Neural crest cell (in vitro differentiated cells): ENCODE measurements around the gene FSTL4. TPM values are rescaled to one million over a fixed set of nuclear protein-coding genes. Genes with fewer than 3 reads are reported as not detected.

Source experiments
- DNase-seq: peaks from one replicate; pipeline ENCODE4 v3.0.0; 2021; ENCODE audit warnings: low read depth, mixed read lengths, low spot score
- H3K27ac Mint-ChIP-seq: one replicate; pipeline ENCODE4 v1.8.0; 2021; ENCODE audit warnings: mild to moderate bottlenecking, mixed read lengths; ENCODE audit not compliant: unreplicated experiment
- H3K27me3 Mint-ChIP-seq: 2 replicates; pipeline ENCODE4 v1.8.0; 2021; ENCODE audit warnings: low read depth, mild to moderate bottlenecking, mixed read lengths
- H3K36me3 Mint-ChIP-seq: 2 replicates; pipeline ENCODE4 v1.8.0; 2021; ENCODE audit warnings: low read depth, mild to moderate bottlenecking, mixed read lengths
- H3K4me1 Mint-ChIP-seq: 2 replicates; pipeline ENCODE4 v1.8.0; 2021; ENCODE audit warnings: mixed read lengths
- H3K4me3 Mint-ChIP-seq: one replicate; pipeline ENCODE4 v1.8.0; 2021; ENCODE audit warnings: mild to moderate bottlenecking, mixed read lengths
- H3K9me3 Mint-ChIP-seq: 2 replicates; pipeline ENCODE4 v1.8.0; 2021; ENCODE audit warnings: mixed read lengths
- total RNA-seq: library from RNA; stranded (reverse); gene quantifications from 2 replicates; pipeline ENCODE4 v1.2.1, GENCODE V29; 2021
- TF ChIP-seq, protein P1 (sequence below): fragments of 200-600 bp; sonication (generic); conservative IDR thresholded peaks from 2 replicates; pipeline ENCODE4 v1.5.0; 2021; ENCODE audit warnings: antibody characterized with exemption, mild to moderate bottlenecking

The FSTL4 gene
- total RNA-seq, 1 donor from 2014 or later: 2.0 TPM

DNA sequence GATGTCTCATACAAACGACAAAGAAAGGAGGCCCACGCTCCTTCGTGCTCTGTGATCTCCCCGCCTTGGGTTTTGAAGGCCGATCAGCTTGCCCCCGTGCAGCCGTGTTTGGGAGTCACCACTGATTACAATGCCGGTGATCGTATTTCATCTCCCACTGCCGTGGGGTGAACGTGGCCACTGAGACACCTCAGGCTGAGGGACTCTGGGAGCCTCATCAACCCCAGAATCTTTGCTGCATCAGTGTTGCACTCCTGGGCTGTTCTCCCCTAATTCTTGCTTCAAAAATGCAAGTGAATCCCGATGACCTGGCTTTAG is 366.3 kb downstream of the FSTL4 start:
- H3K4me1 Mint-ChIP-seq: peaks cover 14% of the 10 kb centered on the region
- H3K27me3 Mint-ChIP-seq: no peaks in the 10 kb centered on the region
- no peak overlapping the region for H3K4me3 Mint-ChIP-seq
- no peaks in the 10 kb centered on the region for H3K36me3 Mint-ChIP-seq
- no peak for DNase-seq
- no peaks in the 10 kb centered on the region for H3K9me3 Mint-ChIP-seq
- no peak overlapping the region for H3K27ac Mint-ChIP-seq
- TF ChIP-seq, protein P1, sequence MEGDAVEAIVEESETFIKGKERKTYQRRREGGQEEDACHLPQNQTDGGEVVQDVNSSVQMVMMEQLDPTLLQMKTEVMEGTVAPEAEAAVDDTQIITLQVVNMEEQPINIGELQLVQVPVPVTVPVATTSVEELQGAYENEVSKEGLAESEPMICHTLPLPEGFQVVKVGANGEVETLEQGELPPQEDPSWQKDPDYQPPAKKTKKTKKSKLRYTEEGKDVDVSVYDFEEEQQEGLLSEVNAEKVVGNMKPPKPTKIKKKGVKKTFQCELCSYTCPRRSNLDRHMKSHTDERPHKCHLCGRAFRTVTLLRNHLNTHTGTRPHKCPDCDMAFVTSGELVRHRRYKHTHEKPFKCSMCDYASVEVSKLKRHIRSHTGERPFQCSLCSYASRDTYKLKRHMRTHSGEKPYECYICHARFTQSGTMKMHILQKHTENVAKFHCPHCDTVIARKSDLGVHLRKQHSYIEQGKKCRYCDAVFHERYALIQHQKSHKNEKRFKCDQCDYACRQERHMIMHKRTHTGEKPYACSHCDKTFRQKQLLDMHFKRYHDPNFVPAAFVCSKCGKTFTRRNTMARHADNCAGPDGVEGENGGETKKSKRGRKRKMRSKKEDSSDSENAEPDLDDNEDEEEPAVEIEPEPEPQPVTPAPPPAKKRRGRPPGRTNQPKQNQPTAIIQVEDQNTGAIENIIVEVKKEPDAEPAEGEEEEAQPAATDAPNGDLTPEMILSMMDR: no peak

DNA sequence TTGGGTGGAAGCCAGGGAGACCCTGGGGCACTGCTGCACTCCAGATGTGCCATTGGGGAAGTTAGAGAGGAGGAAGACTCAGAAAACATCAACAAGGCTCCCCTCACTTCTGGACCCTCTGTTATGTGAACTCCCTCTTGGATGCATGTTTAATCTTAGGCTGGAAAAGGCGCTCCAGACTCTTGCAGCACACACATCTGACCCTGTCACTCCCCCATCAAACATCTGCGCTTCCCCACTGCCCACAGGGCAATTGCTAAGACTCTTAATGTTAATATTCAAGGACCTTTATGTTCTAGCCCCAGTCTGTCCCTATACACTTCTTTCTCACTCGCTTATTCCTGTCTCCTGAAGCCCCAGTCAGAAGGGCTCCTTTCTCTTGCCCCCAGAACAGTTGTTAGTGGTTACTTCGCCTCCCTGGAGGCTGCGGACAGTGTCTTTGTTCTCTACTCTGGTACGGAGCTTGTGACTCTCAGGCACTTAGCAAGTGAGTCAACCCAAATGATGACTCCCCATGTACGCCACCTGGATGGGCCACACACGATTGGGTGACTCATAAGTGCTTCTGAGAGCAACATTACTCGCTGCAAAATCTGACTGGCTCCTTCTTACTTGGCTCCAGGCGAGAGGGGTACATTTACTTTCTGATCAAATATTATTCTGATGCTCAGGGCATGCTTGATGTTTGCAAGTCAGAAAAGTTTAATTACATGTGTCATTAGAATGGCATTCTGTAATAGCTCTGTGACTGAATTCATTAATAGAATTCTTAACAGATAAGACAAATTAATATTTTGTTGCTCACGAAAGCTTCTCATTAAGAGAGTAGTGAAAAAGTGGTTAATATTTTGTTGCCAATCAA is 366.9 kb downstream of the FSTL4 start:
- no peaks in the 10 kb centered on the region for H3K27me3 Mint-ChIP-seq
- no peaks in the 10 kb centered on the region for H3K36me3 Mint-ChIP-seq
- TF ChIP-seq, protein P1: no peak
- peaks cover 2% of the 10 kb centered on the region for H3K9me3 Mint-ChIP-seq
- DNase-seq: no peak
- peak overlapping the region; percentile 70 for H3K27ac Mint-ChIP-seq
- no peak overlapping the region for H3K4me3 Mint-ChIP-seq
- H3K4me1 Mint-ChIP-seq: peaks cover 14% of the 10 kb centered on the region

DNA sequence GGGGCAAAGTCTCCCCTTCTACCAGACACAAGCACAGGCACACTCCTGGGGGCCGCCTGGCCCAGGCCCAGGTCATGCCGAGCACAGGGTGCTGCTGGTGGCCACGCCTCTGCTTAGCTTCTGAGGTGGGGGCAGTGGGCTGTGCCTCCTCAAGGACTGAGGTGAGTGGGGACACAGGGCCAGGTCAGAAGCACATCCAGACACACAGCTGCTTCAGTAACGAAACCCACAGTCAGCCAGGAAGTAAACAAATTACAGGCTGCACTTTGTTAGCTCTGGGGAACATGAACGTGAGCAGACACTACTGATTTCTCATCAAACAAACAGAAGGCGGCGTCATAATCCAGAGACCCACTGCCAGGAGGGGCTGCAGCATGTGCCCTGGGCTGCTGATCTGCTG is 368.1 kb downstream of the FSTL4 start:
- peaks cover 14% of the 10 kb centered on the region for H3K4me1 Mint-ChIP-seq
- TF ChIP-seq, protein P1: no peak
- no peak overlapping the region for H3K27ac Mint-ChIP-seq
- no peak for DNase-seq
- H3K9me3 Mint-ChIP-seq: peaks cover 6% of the 10 kb centered on the region
- H3K27me3 Mint-ChIP-seq: no peaks in the 10 kb centered on the region
- H3K36me3 Mint-ChIP-seq: no peaks in the 10 kb centered on the region
- H3K4me3 Mint-ChIP-seq: no peak overlapping the region

DNA sequence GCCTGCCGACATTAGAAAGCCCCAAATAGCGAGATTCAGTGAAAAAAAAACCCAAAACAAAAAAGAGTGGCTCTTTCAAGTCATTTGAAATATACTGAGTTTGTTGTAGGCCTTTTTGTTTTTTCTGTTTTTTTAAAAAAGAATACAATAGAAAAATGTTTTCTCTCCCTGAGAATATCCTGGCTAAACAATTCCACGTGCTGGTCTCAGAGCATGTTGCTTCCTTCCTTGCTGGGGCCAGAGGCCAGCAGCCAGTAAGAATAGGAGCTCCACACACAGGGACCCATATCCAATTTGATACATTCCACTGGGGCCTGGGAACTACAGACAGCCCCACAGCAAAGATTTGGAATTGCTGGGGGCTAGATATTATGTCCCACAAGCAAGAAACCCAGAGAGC is 369.1 kb downstream of the FSTL4 start:
- Mint-ChIP-seq H3K4me3 (no peak overlapping the region), H3K36me3 (no peaks in the 10 kb centered on the region), H3K9me3 (peaks cover 6% of the 10 kb centered on the region), H3K27ac (no peak overlapping the region), H3K27me3 (no peaks in the 10 kb centered on the region), H3K4me1 (peaks cover 14% of the 10 kb centered on the region)
- TF ChIP-seq, protein P1: no peak
- DNase-seq: no peak

DNA sequence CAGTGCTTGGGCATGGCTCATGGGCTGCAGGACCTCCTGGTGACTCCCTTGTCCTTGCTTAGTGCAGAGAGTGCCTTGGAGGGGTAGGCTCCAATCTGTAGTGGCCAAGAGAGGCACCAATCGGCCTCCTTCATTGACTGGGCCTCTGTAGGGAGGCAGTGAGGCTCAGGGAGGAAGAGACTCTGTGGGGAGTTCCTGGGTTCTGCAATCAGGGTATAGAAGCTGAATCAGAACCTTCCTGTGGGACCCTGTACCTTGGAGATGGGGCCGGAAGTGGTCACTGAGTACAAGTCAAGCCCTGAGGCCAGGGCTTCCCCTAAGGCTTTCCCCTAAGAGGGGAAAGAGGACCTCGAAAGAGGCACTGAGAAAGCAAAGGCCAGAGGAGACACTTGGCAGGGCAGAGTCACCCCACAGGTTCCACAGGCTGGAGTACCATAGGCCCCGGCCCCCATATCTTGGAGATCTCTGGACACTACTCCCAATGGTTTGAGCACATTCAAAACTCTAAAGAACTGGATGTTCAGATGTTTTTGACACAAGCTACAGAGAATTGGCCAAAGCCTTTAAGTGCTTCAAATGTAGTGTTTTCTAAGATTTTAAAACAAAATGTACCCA is 370.0 kb downstream of the FSTL4 start:
- Mint-ChIP-seq H3K4me3 (no peak overlapping the region), H3K27ac (no peak overlapping the region), H3K9me3 (peaks cover 6% of the 10 kb centered on the region), H3K27me3 (no peaks in the 10 kb centered on the region), H3K36me3 (no peaks in the 10 kb centered on the region), H3K4me1 (peaks cover 14% of the 10 kb centered on the region)
- no peak for DNase-seq
- TF ChIP-seq, protein P1: no peak
